Bronchial epithelial cell (primary cell): Measurements from ENCODE around the gene LSM5. TPM values are rescaled to one million over a fixed set of nuclear protein-coding genes. Genes with fewer than 3 reads are reported as not detected.

Experiments
- DNase-seq: peaks from one replicate; pipeline ENCODE4 v3.0.0-alpha.2; 2010; ENCODE audit warnings: low read depth
- FAIRE-seq: peaks from 2 replicates; lab custom pipeline; 2011; peaks lifted over from hg19 to GRCh38; lab: Jason Lieb, UNC
- H3K27me3 ChIP-seq: 2 replicates; pipeline ENCODE4 v1.5.1; 2011; ENCODE audit warnings: low read length; ENCODE audit not compliant: control insufficient read depth, insufficient read depth
- H3K36me3 ChIP-seq: 2 replicates; pipeline ENCODE4 v1.5.1; 2011; ENCODE audit warnings: low read length; ENCODE audit not compliant: control insufficient read depth, insufficient read depth
- H3K4me3 ChIP-seq: 2 replicates; pipeline ENCODE4 v1.5.1; 2011; ENCODE audit warnings: mild to moderate bottlenecking, low read depth, low read length, control low read depth
- CTCF ChIP-seq: IDR thresholded peaks from 2 replicates; pipeline ENCODE4 v1.5.1; 2011; ENCODE audit warnings: mild to moderate bottlenecking, moderate library complexity, low read length, control low read depth, inconsistent platforms; ENCODE audit not compliant: insufficient read depth, severe bottlenecking
- total RNA-seq: library from RNA; depleted of rRNA; stranded (reverse); fragments of >200 nt; gene quantifications from 2 replicates; pipeline ENCODE4 v1.2.1, GENCODE V29; 2014

Gene LSM5
- total RNA-seq, 1 donor from 2014 or later, result 11.3 TPM

DNA sequence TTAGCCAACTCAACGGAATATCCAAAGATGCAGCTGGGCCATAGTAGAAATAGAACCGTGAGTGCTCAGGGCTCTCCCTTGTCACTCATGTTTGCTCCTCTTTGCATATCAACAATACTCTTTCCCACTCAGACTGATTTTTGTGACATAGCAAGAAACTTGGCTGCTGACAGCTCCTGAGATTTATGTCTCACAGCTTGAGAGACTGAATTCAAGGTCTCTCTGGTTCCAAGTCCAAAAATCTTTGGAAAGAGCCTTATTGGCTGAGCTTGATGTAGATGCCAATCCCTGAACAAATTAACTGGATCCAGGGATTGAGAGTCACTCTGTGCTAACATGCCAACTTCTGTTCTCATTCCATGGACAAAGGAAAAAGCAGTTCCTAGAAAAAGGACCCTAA is 30.4 kb downstream of the LSM5 start:
- no peak for DNase-seq
- no peaks in the 10 kb centered on the region for H3K27me3 ChIP-seq
- FAIRE-seq, result no peak

DNA sequence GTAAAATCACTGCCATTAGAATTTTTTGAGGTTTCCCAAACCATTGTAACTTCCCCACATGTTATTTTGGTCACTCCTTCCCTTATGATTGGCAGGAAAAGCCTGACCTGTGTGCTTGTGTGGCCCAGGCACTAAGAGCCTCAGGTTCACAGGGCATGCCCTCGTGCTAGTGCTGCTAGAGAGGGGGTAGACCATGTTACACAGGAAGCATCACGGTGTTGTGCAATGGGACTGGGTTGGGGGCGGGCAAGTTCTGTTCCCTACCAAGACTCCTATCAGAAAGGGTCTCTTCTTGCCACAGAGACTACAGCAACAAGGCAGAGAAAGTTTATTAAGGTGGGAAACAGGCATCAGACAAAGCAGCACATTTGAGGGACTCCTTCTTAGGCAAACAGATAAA is 32.2 kb downstream of the LSM5 start:
- no peak for DNase-seq

More for the DNA sequence above, 30.4 kb downstream of the LSM5 start:
- no peak for TF ChIP-seq CTCF
- no peak overlapping the region for H3K4me3 ChIP-seq
- H3K36me3 ChIP-seq, result no peaks in the 10 kb centered on the region

GRCh38 chr7:32453341-32454011 is 36.7 kb downstream of the LSM5 start:
- Histone ChIP-seq H3K4me3 (no peak overlapping the region), H3K36me3 (no peaks in the 10 kb centered on the region), H3K27me3 (no peaks in the 10 kb centered on the region)
- DNase-seq (peak; percentile 78), FAIRE-seq (no peak)
- TF ChIP-seq CTCF, result no peak

More for the DNA sequence above, 32.2 kb downstream of the LSM5 start:
- no peak for TF ChIP-seq CTCF
- no peaks in the 10 kb centered on the region for H3K27me3 ChIP-seq
- FAIRE-seq, result peak; percentile 64
- no peaks in the 10 kb centered on the region for H3K36me3 ChIP-seq
- H3K4me3 ChIP-seq, result no peak overlapping the region

DNA sequence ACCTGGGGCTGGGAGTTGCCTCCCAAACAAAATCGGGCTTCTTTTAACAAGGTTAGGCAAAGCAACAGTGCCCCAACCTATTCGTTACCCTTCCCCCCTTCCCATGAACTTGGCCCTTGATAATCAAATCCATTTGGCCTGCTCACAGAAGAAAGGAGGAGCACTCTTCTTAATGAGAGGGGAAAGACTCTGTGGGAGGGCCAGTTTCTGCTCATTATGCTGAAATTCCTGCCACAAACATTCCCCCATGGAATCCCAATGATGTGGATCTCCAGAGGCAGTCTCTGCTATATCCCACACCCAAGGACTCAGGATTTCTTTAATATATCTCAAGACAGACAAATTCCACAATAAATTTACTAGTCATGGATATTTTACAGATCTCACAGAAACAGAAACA is 43.0 kb downstream of the LSM5 start:
- H3K36me3 ChIP-seq, result no peaks in the 10 kb centered on the region
- H3K27me3 ChIP-seq, result no peaks in the 10 kb centered on the region
- no peak for TF ChIP-seq CTCF
- no peak for DNase-seq
- no peak for FAIRE-seq
- no peak overlapping the region for H3K4me3 ChIP-seq

- Histone ChIP-seq H3K27me3 (no peaks in the 10 kb centered on the region), H3K4me3 (no peak overlapping the region), H3K36me3 (no peaks in the 10 kb centered on the region)
- DNase-seq, result no peak
- TF ChIP-seq CTCF, result no peak
- FAIRE-seq, result no peak
Measured at GRCh38 chr7:32436146-32436928, 53.8 kb downstream of the LSM5 start.

Other genes starting within 250 kb of the LSM5 start
- gene AVL9, start 5.1 kb upstream of the LSM5 start, total RNA-seq, result 32.5 and 34.0 TPM in 2 replicates